BLaER1 treated with 17β-estradiol and CSF1 and Interleukin-3, amounts not matched to agents 10 nM and 100 nM (cell line): Measurements from ENCODE around the gene GNG7.
"Not testable (repeated sequence)": the region's sequence is repeated elsewhere in the genome, so short reads cannot be mapped to it uniquely, and the experiment has no call there.

Experiments
- H3K27ac ChIP-seq, 11 experiments: shearing (Covaris generic); formaldehyde crosslinking; 2 replicates each; pipeline ENCODE4 v1.8.1; 2022
- H3K27me3 ChIP-seq, 11 experiments: shearing (Covaris generic); formaldehyde crosslinking; 2 replicates each; pipeline ENCODE4 v1.8.1; 2022
- H3K36me3 ChIP-seq, 11 experiments: shearing (Covaris generic); formaldehyde crosslinking; 2 replicates each; pipeline ENCODE4 v1.8.1; 2022
- H3K4me1 ChIP-seq, 10 experiments: shearing (Covaris generic); formaldehyde crosslinking; 2 replicates each; pipeline ENCODE4 v1.8.1; 2022
- H3K4me2 ChIP-seq, 11 experiments: shearing (Covaris generic); formaldehyde crosslinking; 2 replicates each; pipeline ENCODE4 v1.8.1; 2022
- H3K4me3 ChIP-seq, 10 experiments: shearing (Covaris generic); formaldehyde crosslinking; 2 replicates each; pipeline ENCODE4 v1.8.1; 2022
- H3K9ac ChIP-seq, 11 experiments: shearing (Covaris generic); formaldehyde crosslinking; 2 replicates each; pipeline ENCODE4 v1.8.1; 2022
- H3K9me3 ChIP-seq, 11 experiments: shearing (Covaris generic); formaldehyde crosslinking; replicated peaks in 1 of 11; 2 replicates each; pipeline ENCODE4 v1.8.1; 2022
- H4K20me1 ChIP-seq, 11 experiments: shearing (Covaris generic); formaldehyde crosslinking; 2 replicates each; pipeline ENCODE4 v1.8.1; 2022
- Cebpa-rat ChIP-seq, 11 experiments: shearing (Covaris generic); IDR thresholded peaks; 2 replicates each; pipeline ENCODE4 v1.8.1; 2022

GNG7 gene

GRCh38 chr19:2683430-2684003, 19.0 kb downstream of the GNG7 start:
- Histone ChIP-seq H3K27me3 (no peaks in the 10 kb centered on the region), H3K4me2 (no peak overlapping the region; a peak in 1 of 22 replicates), H3K4me3 (no peak overlapping the region), H3K9me3 (peaks cover 0 to 64% (median 41%) of the 10 kb centered on the region in 11 experiments; a peak in 17 of 22 replicates), H3K27ac (peak overlapping the region in 1 of 11 experiments; percentile 12; a peak in 1 of 22 replicates), H3K4me1 (peaks cover 22 to 51% (median 31%) of the 10 kb centered on the region in 10 experiments), H4K20me1 (peaks cover 0 to 3% (median 0%) of the 10 kb centered on the region in 11 experiments; a peak in 2 of 22 replicates), H3K36me3 (peaks cover 0 to 69% (median 55%) of the 10 kb centered on the region in 11 experiments; a peak in 17 of 22 replicates), H3K9ac (no peak overlapping the region)
- no peak for TF ChIP-seq Cebpa-rat (IDR thresholded peaks at IDR 0.05)

GRCh38 chr19:2680808-2681207, 21.7 kb downstream of the GNG7 start:
- Histone ChIP-seq H3K4me1 (peaks cover 37 to 77% (median 53%) of the 10 kb centered on the region in 10 experiments), H4K20me1 (peaks cover 0 to 30% (median 0%) of the 10 kb centered on the region in 11 experiments; a peak in 3 of 22 replicates), H3K9me3 (peaks cover 0 to 38% (median 16%) of the 10 kb centered on the region in 11 experiments; a peak in 16 of 22 replicates), H3K4me2 (peak overlapping the region; percentile 43 to 77 (median 57)), H3K9ac (peak overlapping the region in 7 of 11 experiments; percentile 2 to 48 (median 31); a peak in 5 of 22 replicates), H3K27me3 (no peaks in the 10 kb centered on the region), H3K36me3 (peaks cover 0 to 59% (median 36%) of the 10 kb centered on the region in 11 experiments; a peak in 16 of 22 replicates), H3K4me3 (peak overlapping the region in 1 of 10 experiments; percentile 11; a peak in 1 of 20 replicates), H3K27ac (peak overlapping the region; percentile 8 to 71 (median 62); a peak in 19 of 22 replicates)
- no peak for TF ChIP-seq Cebpa-rat (IDR thresholded peaks at IDR 0.05)

GRCh38 chr19:2679439-2679838, 23.1 kb downstream of the GNG7 start:
- H3K4me3 ChIP-seq, result no peak overlapping the region
- peaks cover 0 to 28% (median 10%) of the 10 kb centered on the region in 11 experiments; a peak in 14 of 22 replicates for H3K9me3 ChIP-seq
- peaks cover 37 to 73% (median 52%) of the 10 kb centered on the region in 10 experiments for H3K4me1 ChIP-seq
- H3K4me2 ChIP-seq, result peak overlapping the region in 1 of 11 experiments; percentile 5; a peak in 2 of 22 replicates
- no peaks in the 10 kb centered on the region for H3K27me3 ChIP-seq
- H3K9ac ChIP-seq, result no peak overlapping the region
- H3K27ac ChIP-seq, result no peak overlapping the region
- H3K36me3 ChIP-seq, result peaks cover 0 to 61% (median 40%) of the 10 kb centered on the region in 11 experiments; a peak in 16 of 22 replicates
- no peak for TF ChIP-seq Cebpa-rat (IDR thresholded peaks at IDR 0.05)
- H4K20me1 ChIP-seq, result peaks cover 0 to 39% (median 0%) of the 10 kb centered on the region in 11 experiments; a peak in 4 of 22 replicates

GRCh38 chr19:2678948-2679347, 23.5 kb downstream of the GNG7 start:
- H3K9ac ChIP-seq, H3K4me3 ChIP-seq, H3K27me3 ChIP-seq: not testable (repeated sequence)
- H3K36me3 ChIP-seq, result peaks cover 0 to 60% (median 40%) of the 10 kb centered on the region in 11 experiments; a peak in 16 of 22 replicates
- H4K20me1 ChIP-seq, result peaks cover 0 to 40% (median 0%) of the 10 kb centered on the region in 11 experiments; a peak in 4 of 22 replicates
- peaks cover 0 to 24% (median 10%) of the 10 kb centered on the region in 11 experiments; a peak in 13 of 22 replicates for H3K9me3 ChIP-seq
- peak overlapping the region in 8 of 11 experiments; percentile 27 to 72 (median 47); a peak in 12 of 22 replicates for H3K4me2 ChIP-seq
- H3K27ac ChIP-seq, result peak overlapping the region in 1 of 11 experiments; percentile 38; a peak in 1 of 22 replicates
- peaks cover 37 to 73% (median 52%) of the 10 kb centered on the region in 10 experiments for H3K4me1 ChIP-seq

- Histone ChIP-seq H3K4me2 (peak overlapping the region; percentile 27 to 72 (median 49)), H3K9ac (no peak overlapping the region), H4K20me1 (peaks cover 0 to 42% (median 0%) of the 10 kb centered on the region in 11 experiments; a peak in 4 of 22 replicates), H3K4me3 (no peak overlapping the region), H3K27me3 (no peaks in the 10 kb centered on the region), H3K4me1 (peaks cover 37 to 66% (median 52%) of the 10 kb centered on the region in 10 experiments), H3K27ac (peak overlapping the region in 8 of 11 experiments; percentile 14 to 51 (median 34); a peak in 11 of 22 replicates), H3K36me3 (peaks cover 0 to 60% (median 38%) of the 10 kb centered on the region in 11 experiments; a peak in 16 of 22 replicates), H3K9me3 (peaks cover 0 to 22% (median 10%) of the 10 kb centered on the region in 11 experiments; a peak in 13 of 22 replicates)
- TF ChIP-seq Cebpa-rat (IDR thresholded peaks at IDR 0.05), result no peak
Measured at GRCh38 chr19:2678044-2678671, 24.3 kb downstream of the GNG7 start.

- no peak overlapping the region; a peak in 1 of 22 replicates for H3K9ac ChIP-seq
- no peaks in the 10 kb centered on the region for H3K27me3 ChIP-seq
- peaks cover 0 to 57% (median 38%) of the 10 kb centered on the region in 11 experiments; a peak in 16 of 22 replicates for H3K36me3 ChIP-seq
- H3K9me3 ChIP-seq, result peaks cover 0 to 17% (median 1%) of the 10 kb centered on the region in 11 experiments; a peak in 8 of 22 replicates
- H3K4me1 ChIP-seq, result peaks cover 33 to 62% (median 51%) of the 10 kb centered on the region in 10 experiments
- H3K27ac ChIP-seq, result peak overlapping the region in 1 of 11 experiments; percentile 22; a peak in 1 of 22 replicates
- H3K4me3 ChIP-seq, result no peak overlapping the region
- peak overlapping the region in 4 of 11 experiments; percentile 1 to 67 (median 40); a peak in 2 of 22 replicates for H3K4me2 ChIP-seq
- H4K20me1 ChIP-seq, result peaks cover 0 to 47% (median 0%) of the 10 kb centered on the region in 11 experiments; a peak in 4 of 22 replicates
- no peak for TF ChIP-seq Cebpa-rat (IDR thresholded peaks at IDR 0.05)
Measured at GRCh38 chr19:2676823-2677222, 25.7 kb downstream of the GNG7 start.

GRCh38 chr19:2675892-2676291, 26.6 kb downstream of the GNG7 start:
- Histone ChIP-seq H3K9ac (no peak overlapping the region), H3K4me2 (0 out of 22 replicates have a peak overlapping the region, but pooled peaks of 1 of the 11 experiments have one; percentile 1), H4K20me1 (peaks cover 0 to 55% (median 4%) of the 10 kb centered on the region in 11 experiments; a peak in 7 of 22 replicates), H3K9me3 (peaks cover 0 to 16% (median 0%) of the 10 kb centered on the region in 11 experiments; a peak in 3 of 22 replicates), H3K4me3 (no peak overlapping the region), H3K36me3 (peaks cover 0 to 62% (median 38%) of the 10 kb centered on the region in 11 experiments; a peak in 15 of 22 replicates), H3K27ac (0 out of 22 replicates have a peak overlapping the region, but pooled peaks of 2 of the 11 experiments have one; percentile 10 to 34), H3K4me1 (peaks cover 24 to 62% (median 51%) of the 10 kb centered on the region in 10 experiments), H3K27me3 (no peaks in the 10 kb centered on the region)
- TF ChIP-seq Cebpa-rat (IDR thresholded peaks at IDR 0.05), result no peak

- Histone ChIP-seq H3K4me1 (peaks cover 3 to 52% (median 44%) of the 10 kb centered on the region in 10 experiments; a peak in 19 of 20 replicates), H3K27ac (peak overlapping the region in 7 of 11 experiments; percentile 3 to 43 (median 34); a peak in 6 of 22 replicates), H3K27me3 (no peaks in the 10 kb centered on the region), H3K9me3 (no peaks in the 10 kb centered on the region), H3K9ac (peak overlapping the region in 7 of 11 experiments; percentile 8 to 54 (median 28); a peak in 8 of 22 replicates), H3K4me2 (peak overlapping the region in 9 of 11 experiments; percentile 18 to 69 (median 48); a peak in 18 of 22 replicates), H3K36me3 (peaks cover 0 to 70% (median 28%) of the 10 kb centered on the region in 11 experiments; a peak in 15 of 22 replicates), H3K4me3 (no peak overlapping the region), H4K20me1 (peaks cover 0 to 62% (median 8%) of the 10 kb centered on the region in 11 experiments; a peak in 10 of 22 replicates)
- TF ChIP-seq Cebpa-rat (IDR thresholded peaks at IDR 0.05), result no peak
Measured at GRCh38 chr19:2670217-2670616, 32.3 kb downstream of the GNG7 start.
